NCI-H524 treated with DMSO at 0.1 percent for 48 hours (cell line): ENCODE measurements around the gene RAPGEF2.
A peak's percentile ranks its signal among the peaks of the same experiment; 100 is the strongest.
"Not testable (repeated sequence)": the region's sequence is repeated elsewhere in the genome, so short reads cannot be mapped to it uniquely, and the experiment has no call there.

Experiments used
- DNase-seq: peaks from one replicate; lab custom pipeline; 2025; lab: John Stamatoyannopoulos, UW

The RAPGEF2 gene

GRCh38 chr4:159162576-159162975 is 59.7 kb downstream of the RAPGEF2 start:
- DNase-seq, result no peak

DNA sequence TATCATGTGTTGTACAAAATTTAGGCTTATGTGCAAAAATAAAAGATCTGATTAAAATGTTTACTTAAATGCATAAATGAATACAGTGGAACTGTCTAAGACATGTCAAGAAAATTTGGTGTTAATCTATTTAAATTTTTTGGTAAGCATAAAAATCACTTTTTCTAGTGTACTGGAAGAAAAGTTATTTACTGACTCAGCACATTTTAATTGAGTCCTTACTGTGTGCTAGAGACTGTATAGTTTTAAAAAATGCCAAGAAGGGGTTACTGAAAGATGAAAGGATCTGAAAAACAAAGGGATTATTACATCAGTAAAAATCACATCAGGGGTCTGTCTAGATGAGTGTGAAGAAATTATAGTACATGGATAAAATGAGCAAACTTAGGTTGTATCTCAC is 60.6 kb downstream of the RAPGEF2 start:
- no peak for DNase-seq

GRCh38 chr4:159169404-159170302 is 66.8 kb downstream of the RAPGEF2 start:
- no peak for DNase-seq

- no peak for DNase-seq
Observed at GRCh38 chr4:159171287-159171686, 68.4 kb downstream of the RAPGEF2 start.

GRCh38 chr4:159173886-159174285 is 71.0 kb downstream of the RAPGEF2 start:
- DNase-seq, result no peak

GRCh38 chr4:159174645-159175084 is 71.8 kb downstream of the RAPGEF2 start:
- DNase-seq, result no peak

GRCh38 chr4:159175085-159175988 is 72.5 kb downstream of the RAPGEF2 start:
- peak; percentile 14 for DNase-seq

DNA sequence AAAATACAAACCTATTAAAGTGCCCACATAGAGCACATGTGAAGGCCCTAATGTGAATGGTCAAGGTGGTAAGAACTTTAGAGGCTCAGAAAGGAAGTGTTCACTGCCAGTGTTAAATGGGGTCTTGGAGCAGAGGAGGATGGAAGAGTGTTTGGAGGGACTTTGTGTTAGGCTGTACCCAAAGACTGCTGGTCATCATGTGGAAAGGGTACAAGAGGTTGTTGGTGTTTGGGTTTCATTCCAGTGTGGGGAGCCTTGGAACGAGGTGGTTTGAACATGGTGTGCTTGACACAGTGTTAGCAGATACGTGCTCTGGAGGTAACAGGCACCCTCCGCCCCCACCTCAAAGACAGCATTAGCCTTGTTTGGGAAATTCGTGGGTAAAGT is 73.1 kb downstream of the RAPGEF2 start:
- no peak for DNase-seq

- DNase-seq, result no peak
Observed at GRCh38 chr4:159177265-159178150, 74.6 kb downstream of the RAPGEF2 start.

GRCh38 chr4:159178151-159178546 is 75.3 kb downstream of the RAPGEF2 start:
- DNase-seq, result peak; percentile 33

- no peak for DNase-seq
Observed at GRCh38 chr4:159178979-159179969, 76.4 kb downstream of the RAPGEF2 start.

- DNase-seq, result not testable (repeated sequence)
Observed at GRCh38 chr4:159183885-159184605, 81.2 kb downstream of the RAPGEF2 start.

- DNase-seq, result no peak
Observed at GRCh38 chr4:159185591-159186023, 82.7 kb downstream of the RAPGEF2 start.

DNA sequence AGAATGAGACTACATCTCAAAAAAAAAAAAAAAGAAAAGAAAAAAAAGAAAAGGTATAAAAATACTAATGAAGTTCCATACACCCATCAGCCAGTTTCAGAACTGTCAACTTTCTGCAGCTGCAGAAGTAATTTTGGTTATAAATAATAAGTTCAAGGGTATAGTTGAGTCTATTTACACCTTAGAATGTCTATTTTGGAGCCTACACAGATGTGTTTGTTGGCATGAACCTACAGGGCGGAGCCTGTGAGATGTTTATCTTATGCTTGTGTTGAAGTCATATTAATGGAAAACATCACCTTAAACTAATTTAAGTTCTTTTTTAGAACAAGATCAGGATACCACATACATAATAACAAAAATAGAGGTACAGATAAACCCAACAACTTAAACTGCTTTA is 85.8 kb downstream of the RAPGEF2 start:
- no peak for DNase-seq

DNA sequence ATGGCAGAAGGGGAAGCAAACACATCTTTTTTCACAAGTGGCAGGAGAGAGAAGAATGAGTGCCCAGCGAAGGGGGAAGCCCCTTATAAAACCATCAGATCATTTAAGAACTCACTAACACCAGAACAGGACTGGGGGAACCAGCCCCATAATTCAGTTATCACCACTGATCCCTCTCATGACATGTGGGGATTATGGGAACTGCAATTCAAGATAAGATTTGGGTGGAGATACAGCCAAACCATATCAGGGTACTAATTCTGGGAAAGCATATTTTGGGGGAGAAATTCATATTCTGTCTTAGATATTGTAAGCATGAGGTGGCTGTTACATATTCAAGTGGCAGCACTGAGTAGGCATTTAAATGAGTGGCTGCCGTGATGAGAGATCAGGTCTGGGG is 87.8 kb downstream of the RAPGEF2 start:
- no peak for DNase-seq

- peak; percentile 4 for DNase-seq
Observed at GRCh38 chr4:159191989-159192388, 89.1 kb downstream of the RAPGEF2 start.

- no peak for DNase-seq
Observed at GRCh38 chr4:159193046-159193620, 90.3 kb downstream of the RAPGEF2 start.

- DNase-seq, result no peak
Observed at GRCh38 chr4:159195361-159195769, 92.5 kb downstream of the RAPGEF2 start.

DNA sequence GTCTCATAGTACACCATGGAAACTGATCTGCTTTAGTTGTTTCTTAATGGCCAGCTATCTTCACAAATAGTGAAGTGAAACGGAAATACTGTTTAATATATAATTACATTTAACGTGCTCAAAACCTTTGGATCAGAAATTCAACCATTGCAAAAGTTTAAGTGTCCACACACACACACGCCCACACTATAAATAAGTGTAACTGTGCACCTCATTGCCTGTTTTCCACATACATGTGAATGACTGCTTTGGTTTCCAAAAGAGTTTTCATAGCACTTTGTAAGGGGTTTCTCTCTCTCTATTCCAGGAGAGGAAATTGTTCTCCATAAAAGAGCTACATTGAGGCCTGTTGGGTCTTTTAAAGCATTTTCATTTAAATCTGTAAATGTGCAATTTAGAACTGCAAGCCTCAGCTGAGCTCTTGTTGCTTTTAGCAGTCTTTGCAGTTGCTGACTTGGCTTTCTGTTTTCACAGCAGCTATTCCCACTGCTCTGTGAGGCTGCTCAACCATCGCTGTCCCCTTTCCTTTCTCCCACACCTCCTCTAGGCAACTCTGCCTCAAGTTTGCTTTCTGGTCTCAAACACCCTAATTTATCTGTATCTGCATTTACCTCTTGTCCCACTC is 94.5 kb downstream of the RAPGEF2 start:
- no peak for DNase-seq
